OCI-LY1 (cell line): ENCODE measurements around the gene NUP153.

ENCODE experiments used
- H2AFZ ChIP-seq: fragments of 200-600 bp; sonication (generic), shearing (Covaris generic); 2 replicates; pipeline ENCODE4 v1.6.0; 2014; ENCODE audit warnings: antibody characterized with exemption, mild to moderate bottlenecking, low read length
- H3F3A ChIP-seq: fragments of 200-600 bp; sonication (generic), shearing (Covaris generic); 2 replicates; pipeline ENCODE4 v1.6.0; 2014; ENCODE audit warnings: mild to moderate bottlenecking, antibody characterized with exemption, low read length, moderate library complexity; ENCODE audit not compliant: insufficient read depth
- H3K27ac ChIP-seq: fragments of 200-600 bp; sonication (generic); 2 replicates; pipeline ENCODE4 v1.5.1; 2014; ENCODE audit warnings: low read length, mixed run types, mild to moderate bottlenecking, low read depth; ENCODE audit not compliant: poor library complexity, severe bottlenecking
- H3K27me3 ChIP-seq: fragments of 200-600 bp; sonication (generic); 2 replicates; pipeline ENCODE4 v1.6.0; 2014; ENCODE audit warnings: antibody characterized with exemption, mild to moderate bottlenecking, low read length, moderate library complexity; ENCODE audit not compliant: insufficient read depth
- H3K36me3 ChIP-seq: fragments of 200-600 bp; sonication (generic); 2 replicates; pipeline ENCODE4 v1.6.1; 2014; ENCODE audit warnings: mild to moderate bottlenecking, antibody characterized with exemption, low read length, moderate library complexity, mixed read lengths; ENCODE audit not compliant: insufficient read depth
- H3K4me1 ChIP-seq: fragments of 200-600 bp; sonication (generic); 2 replicates; pipeline ENCODE4 v1.5.1; 2014; ENCODE audit warnings: mild to moderate bottlenecking, low read length, moderate library complexity; ENCODE audit not compliant: insufficient read depth, severe bottlenecking
- H3K4me2 ChIP-seq: fragments of 200-600 bp; sonication (generic), shearing (Covaris generic); 2 replicates; pipeline ENCODE4 v1.6.1; 2014; ENCODE audit warnings: low read length
- H3K4me3 ChIP-seq: fragments of 200-600 bp; sonication (generic); 2 replicates; pipeline ENCODE4 v1.5.1; 2014; ENCODE audit warnings: low read length, low read depth, mild to moderate bottlenecking, mixed read lengths; ENCODE audit not compliant: poor library complexity, severe bottlenecking
- H3K79me2 ChIP-seq: fragments of 200-600 bp; shearing (Covaris generic); 2 replicates; pipeline ENCODE4 v1.6.1; 2016; ENCODE audit warnings: mixed run types, low read length, mixed read lengths; ENCODE audit not compliant: insufficient read depth
- H3K9ac ChIP-seq: fragments of 200-600 bp; sonication (generic), shearing (Covaris generic); 2 replicates; pipeline ENCODE4 v1.6.1; 2014; ENCODE audit warnings: mild to moderate bottlenecking, low read length, mixed read lengths
- H3K9me2 ChIP-seq: fragments of 200-600 bp; sonication (generic), shearing (Covaris generic); 2 replicates; pipeline ENCODE4 v1.6.1; 2014; ENCODE audit warnings: low read depth, mild to moderate bottlenecking, low read length, mixed read lengths
- H3K9me3 ChIP-seq: fragments of 200-600 bp; shearing (Covaris generic); 2 replicates; pipeline ENCODE4 v1.6.1; 2014; ENCODE audit warnings: low read length, mixed read lengths
- H4K20me1 ChIP-seq: fragments of 200-600 bp; sonication (generic), shearing (Covaris generic); 2 replicates; pipeline ENCODE4 v1.6.0; 2016; ENCODE audit warnings: mild to moderate bottlenecking, low read length; ENCODE audit not compliant: insufficient read depth
- CTCF ChIP-seq: fragments of 200-600 bp; sonication (generic), shearing (Covaris generic); IDR thresholded peaks from 2 replicates; pipeline ENCODE4 v1.5.1; 2017; ENCODE audit warnings: mild to moderate bottlenecking, antibody characterized with exemption, low read length, moderate library complexity, mixed read lengths
- EZH2 ChIP-seq: fragments of 200-600 bp; sonication (generic), shearing (Covaris generic); IDR thresholded peaks from 2 replicates; pipeline ENCODE4 v1.8.0; 2017; ENCODE audit warnings: borderline replicate concordance, mixed run types, mild to moderate bottlenecking, antibody characterized with exemption, low read length, moderate library complexity, mixed read lengths

NUP153 gene

GRCh38 chr6:17716221-17716620 lies 9.5 kb upstream of the NUP153 start:
- TF ChIP-seq CTCF (no peak), EZH2 (no peak)
- H3F3A ChIP-seq: no peaks in the 10 kb centered on the region
- H4K20me1 ChIP-seq: no peaks in the 10 kb centered on the region
- no peaks in the 10 kb centered on the region for H3K27me3 ChIP-seq
- H3K36me3 ChIP-seq: no peaks in the 10 kb centered on the region
- H3K4me2 ChIP-seq: no peak overlapping the region
- H3K27ac ChIP-seq: no peak overlapping the region
- H3K4me1 ChIP-seq: no peaks in the 10 kb centered on the region
- no peak overlapping the region for H3K9ac ChIP-seq
- no peaks in the 10 kb centered on the region for H3K79me2 ChIP-seq
- H3K9me2 ChIP-seq: no peaks in the 10 kb centered on the region
- no peak overlapping the region for H2AFZ ChIP-seq
- no peaks in the 10 kb centered on the region for H3K9me3 ChIP-seq
- H3K4me3 ChIP-seq: no peak overlapping the region

- H3K9me3 ChIP-seq: no peaks in the 10 kb centered on the region
- no peaks in the 10 kb centered on the region for H3K27me3 ChIP-seq
- no peaks in the 10 kb centered on the region for H3K79me2 ChIP-seq
- no peaks in the 10 kb centered on the region for H3K36me3 ChIP-seq
- TF ChIP-seq CTCF: no peak
- no peak for TF ChIP-seq EZH2
- H2AFZ ChIP-seq: no peak overlapping the region
- H3K9me2 ChIP-seq: no peaks in the 10 kb centered on the region
- H4K20me1 ChIP-seq: no peaks in the 10 kb centered on the region
- no peak overlapping the region for H3K4me2 ChIP-seq
- no peaks in the 10 kb centered on the region for H3K4me1 ChIP-seq
- no peak overlapping the region for H3K9ac ChIP-seq
- no peak overlapping the region for H3K4me3 ChIP-seq
- H3K27ac ChIP-seq: no peak overlapping the region
- H3F3A ChIP-seq: no peaks in the 10 kb centered on the region
Measured at GRCh38 chr6:17714879-17715851, 8.4 kb upstream of the NUP153 start.

GRCh38 chr6:17714177-17714576 lies 7.5 kb upstream of the NUP153 start:
- Histone ChIP-seq H3K27ac (no peak overlapping the region), H3K9ac (no peak overlapping the region), H3K27me3 (no peaks in the 10 kb centered on the region), H3K36me3 (no peaks in the 10 kb centered on the region), H3K9me2 (no peaks in the 10 kb centered on the region), H3K4me1 (no peaks in the 10 kb centered on the region), H3F3A (no peaks in the 10 kb centered on the region), H3K9me3 (no peaks in the 10 kb centered on the region), H3K79me2 (no peaks in the 10 kb centered on the region), H4K20me1 (no peaks in the 10 kb centered on the region), H3K4me3 (no peak overlapping the region), H3K4me2 (no peak overlapping the region), H2AFZ (no peak overlapping the region)
- TF ChIP-seq EZH2: no peak
- TF ChIP-seq CTCF: no peak
